Sigmoid colon (tissue), 4 donors: ENCODE results near the gene TSPAN12.

ENCODE experiments used
- CTCF ChIP-seq, 4 experiments: fragments of 450-650 bp in 3 of 4; fragments of 200-600 bp in 1 of 4; IDR thresholded peaks; one replicate each; pipeline ENCODE4 v1.5.1; 2016 to 2019; ENCODE audit warnings: antibody characterized with exemption in 4 of 4, mild to moderate bottlenecking in 3 of 4, moderate library complexity in 2 of 4
- EP300 ChIP-seq, 4 donors: sonication (generic); formaldehyde crosslinking; IDR thresholded peaks; one replicate each; pipeline ENCODE4 v1.6.1; 2017; ENCODE audit warnings: antibody characterized with exemption in 4 of 4
- POLR2A ChIP-seq, 2 donors: fragments of 450-650 bp; IDR thresholded peaks; one replicate each; pipeline ENCODE4 v1.6.1; 2016; ENCODE audit warnings: antibody characterized with exemption in 2 of 2, mild to moderate bottlenecking in 2 of 2, moderate library complexity in 2 of 2

GRCh38 chr7:120898715-120899499 is 41.0 kb upstream of the TSPAN12 start:
- TF ChIP-seq POLR2A (IDR thresholded peaks at IDR 0.05) (no peak), CTCF (IDR thresholded peaks at IDR 0.05) (no peak), EP300 (IDR thresholded peaks at IDR 0.05) (no peak)
